ENCODE data around the gene HES5. TPM values are rescaled to one million over a fixed set of nuclear protein-coding genes. Genes with fewer than 3 reads are reported as not detected.

HES5 gene
- polyA plus RNA-seq, 1 donor (not counting 4 experiments of a cell fraction or from before 2014, with no cell fraction given): 0.33 TPM

- H3K36me3 ChIP-seq (ENCODE audit: control insufficient read depth in 2 of 2, extremely low read depth in 1 of 2, insufficient read depth in 2 of 2, low read length in 2 of 2): peaks cover 32 to 47% of the 10 kb centered on the region in 2 experiments
Observed at GRCh38 chr1:2515763-2516080, 14.3 kb downstream of the HES5 start.

GRCh38 chr1:2514863-2515762 lies 14.9 kb downstream of the HES5 start:
- Histone ChIP-seq H3K4me3 (ENCODE audit: control insufficient read depth in 2 of 3, extremely low read depth in 1 of 3, insufficient read depth in 2 of 3, low read depth in 1 of 3, low read length in 3 of 3) (no peak overlapping the region), H3K9ac (ENCODE audit: control insufficient read depth, extremely low read depth, insufficient read depth, low read length) (no peak overlapping the region), H3K27me3 (ENCODE audit: control insufficient read depth, extremely low read depth, insufficient read depth, low read length) (no peaks in the 10 kb centered on the region), H3K79me2 (ENCODE audit: control insufficient read depth, insufficient read depth, low read length) (no peaks in the 10 kb centered on the region), H2AFZ (ENCODE audit: control insufficient read depth, low read length) (no peak overlapping the region), H3K4me2 (ENCODE audit: control insufficient read depth, extremely low read depth, insufficient read depth, low read depth, low read length) (no peak overlapping the region), H4K20me1 (ENCODE audit: control insufficient read depth, extremely low read depth, insufficient read depth, low read length) (no peaks in the 10 kb centered on the region), H3K9me1 (ENCODE audit: control insufficient read depth, extremely low read depth, insufficient read depth, low read length) (no peaks in the 10 kb centered on the region), H3K27ac (ENCODE audit: control insufficient read depth, insufficient read depth, low read length) (no peak overlapping the region), H3K9me3 (ENCODE audit: control insufficient read depth, low read depth, low read length) (no peaks in the 10 kb centered on the region), H3K36me3 (ENCODE audit: control insufficient read depth in 2 of 2, extremely low read depth in 1 of 2, insufficient read depth in 2 of 2, low read length in 2 of 2) (peaks cover 29 to 44% of the 10 kb centered on the region in 2 experiments), H3K4me1 (ENCODE audit: control insufficient read depth, extremely low read depth, insufficient read depth, low read length) (no peaks in the 10 kb centered on the region)
- TF ChIP-seq CTCF (optimal IDR thresholded peaks at IDR 0.05 in 1 of 3, IDR thresholded peaks at IDR 0.05 in 1 of 3, conservative IDR thresholded peaks at IDR 0.05 in 1 of 3; ENCODE audit: extremely low read depth in 1 of 3, insufficient read depth in 2 of 3, low read length in 3 of 3) (peak in 1 of 3 experiments; percentile 19), EZH2 (IDR thresholded peaks at IDR 0.05; ENCODE audit: low read length) (no peak)
- FAIRE-seq: no peak
- no peak for DNase-seq (ENCODE audit: low read depth, low spot score)
- dilution Hi-C loops (cut with MboI; ENCODE audit: extremely low pct_ligation_motif_present, low sequenced_read_pairs): no loop called here

More at GRCh38 chr1:2515763-2516080, 14.3 kb downstream of the HES5 start:
- no peaks in the 10 kb centered on the region for H4K20me1 ChIP-seq (ENCODE audit: control insufficient read depth, extremely low read depth, insufficient read depth, low read length)
- no peaks in the 10 kb centered on the region for H3K27me3 ChIP-seq (ENCODE audit: control insufficient read depth, extremely low read depth, insufficient read depth, low read length)
- no peaks in the 10 kb centered on the region for H3K9me1 ChIP-seq (ENCODE audit: control insufficient read depth, extremely low read depth, insufficient read depth, low read length)
- dilution Hi-C loops (cut with MboI; ENCODE audit: extremely low pct_ligation_motif_present, low sequenced_read_pairs): no loop called here
- DNase-seq (ENCODE audit: low read depth, low spot score) (no peak), FAIRE-seq (no peak)
- H3K4me1 ChIP-seq (ENCODE audit: control insufficient read depth, extremely low read depth, insufficient read depth, low read length): no peaks in the 10 kb centered on the region
- no peak overlapping the region for H3K9ac ChIP-seq (ENCODE audit: control insufficient read depth, extremely low read depth, insufficient read depth, low read length)
- no peak overlapping the region for H3K4me3 ChIP-seq (ENCODE audit: control insufficient read depth in 2 of 3, extremely low read depth in 1 of 3, insufficient read depth in 2 of 3, low read depth in 1 of 3, low read length in 3 of 3)
- H3K79me2 ChIP-seq (ENCODE audit: control insufficient read depth, insufficient read depth, low read length): no peaks in the 10 kb centered on the region
- no peak overlapping the region for H3K4me2 ChIP-seq (ENCODE audit: control insufficient read depth, extremely low read depth, insufficient read depth, low read depth, low read length)
- no peak overlapping the region for H3K27ac ChIP-seq (ENCODE audit: control insufficient read depth, insufficient read depth, low read length)
- no peaks in the 10 kb centered on the region for H3K9me3 ChIP-seq (ENCODE audit: control insufficient read depth, low read depth, low read length)
- H2AFZ ChIP-seq (ENCODE audit: control insufficient read depth, low read length): no peak overlapping the region
- no peak for TF ChIP-seq EZH2 (IDR thresholded peaks at IDR 0.05; ENCODE audit: low read length)
- TF ChIP-seq CTCF (optimal IDR thresholded peaks at IDR 0.05 in 1 of 3, IDR thresholded peaks at IDR 0.05 in 1 of 3, conservative IDR thresholded peaks at IDR 0.05 in 1 of 3; ENCODE audit: extremely low read depth in 1 of 3, insufficient read depth in 2 of 3, low read length in 3 of 3): no peak

Measured in keratinocyte (primary cell).